Keratinocyte (primary cell): ENCODE results near the gene CA9.

Experiments
- CTCF ChIP-seq, 3 experiments: IDR thresholded peaks in 1 of 3; conservative IDR thresholded peaks in 1 of 3; optimal IDR thresholded peaks in 1 of 3; 2 replicates in 2 of 3; 3 replicates in 1 of 3; pipeline versions ENCODE3 to v1.5.1; 2011; ENCODE audit warnings: low read length in 3 of 3, mild to moderate bottlenecking in 3 of 3, moderate library complexity in 2 of 3, control low read depth in 1 of 3, inconsistent platforms in 1 of 3; ENCODE audit not compliant: insufficient read depth in 2 of 3; ENCODE audit errors: extremely low read depth in 1 of 3
- EZH2 ChIP-seq: IDR thresholded peaks from one replicate; pipeline ENCODE4 v1.6.1; 2012; ENCODE audit warnings: inconsistent platforms, mild to moderate bottlenecking, low read length, moderate library complexity

GRCh38 chr9:35712762-35713400, 39.2 kb downstream of the CA9 start:
- TF ChIP-seq CTCF (optimal IDR thresholded peaks at IDR 0.05 in 1 of 3, IDR thresholded peaks at IDR 0.05 in 1 of 3, conservative IDR thresholded peaks at IDR 0.05 in 1 of 3; ENCODE audit: extremely low read depth in 1 of 3, insufficient read depth in 2 of 3, low read length in 3 of 3) (no peak), EZH2 (no peak)
